OCI-LY3 (cell line): ENCODE results near the gene BNC2.

ENCODE experiments used
- H2AFZ ChIP-seq: fragments of 200-600, 300-600 bp; shearing (Covaris generic); 2 replicates; pipeline ENCODE4 v1.6.0; 2014; ENCODE audit warnings: antibody characterized with exemption, low read depth, low read length
- H3K27ac ChIP-seq: fragments of 200-600, 300-600 bp; sonication (generic); 2 replicates; pipeline ENCODE4 v1.5.1; 2014; ENCODE audit warnings: mild to moderate bottlenecking, low read length, moderate library complexity, mixed read lengths
- H3K27me3 ChIP-seq: fragments of 200-600, 300-600 bp; sonication (generic); 2 replicates; pipeline ENCODE4 v1.6.1; 2014; ENCODE audit warnings: low read depth, low read length, mixed read lengths
- H3K36me3 ChIP-seq: fragments of 200-600, 300-600 bp; sonication (generic); replicated peaks from 2 replicates; pipeline ENCODE3; 2014; ENCODE audit warnings: low read depth, low read length, mixed read lengths
- H3K4me1 ChIP-seq: fragments of 300-600, 200-600 bp; sonication (generic); 2 replicates; pipeline ENCODE4 v1.6.1; 2014; ENCODE audit warnings: low read length, mixed read lengths
- H3K4me2 ChIP-seq: fragments of 200-600, 300-600 bp; sonication (generic); 2 replicates; pipeline ENCODE4 v1.6.1; 2014; ENCODE audit warnings: low read length, mixed read lengths
- H3K4me3 ChIP-seq: fragments of 300-600, 200-600 bp; sonication (generic); 2 replicates; pipeline ENCODE4 v1.5.1; 2014; ENCODE audit warnings: antibody characterized with exemption, mild to moderate bottlenecking, low read length, moderate library complexity
- H3K79me2 ChIP-seq: fragments of 300-600, 200-600 bp; shearing (Covaris generic); 2 replicates; pipeline ENCODE4 v1.6.1; 2014; ENCODE audit warnings: mild to moderate bottlenecking, low read length, mixed read lengths
- H3K9ac ChIP-seq: fragments of 300-600, 200-600 bp; shearing (Covaris generic); 2 replicates; pipeline ENCODE4 v1.6.0; 2014; ENCODE audit warnings: mild to moderate bottlenecking, low read length, moderate library complexity
- H3K9me3 ChIP-seq: fragments of 200-600, 300-600 bp; shearing (Covaris generic); 2 replicates; pipeline ENCODE4 v1.6.1; 2014; ENCODE audit warnings: low read length, mixed read lengths; ENCODE audit not compliant: insufficient read depth
- H4K20me1 ChIP-seq: fragments of 200-600, 300-600 bp; sonication (generic); 2 replicates; pipeline ENCODE4 v1.6.1; 2016; ENCODE audit warnings: low read length, mixed read lengths; ENCODE audit not compliant: insufficient read depth
- CTCF ChIP-seq: fragments of 200-600, 300-600 bp; sonication (generic); IDR thresholded peaks from 2 replicates; pipeline ENCODE4 v1.5.1; 2014; ENCODE audit warnings: antibody characterized with exemption, low read length, low read depth
- EZH2phosphoT487 ChIP-seq: fragments of 200-600 bp; shearing (Covaris generic); IDR thresholded peaks from 2 replicates; pipeline ENCODE4 v1.6.1; 2018; ENCODE audit warnings: antibody characterized with exemption, mixed run types, low read depth

Gene BNC2

GRCh38 chr9:16898464-16898863 is 28.0 kb upstream of the BNC2 start:
- Histone ChIP-seq H4K20me1 (no peaks in the 10 kb centered on the region), H3K27ac (no peak overlapping the region), H3K4me2 (no peak overlapping the region), H3K27me3 (no peaks in the 10 kb centered on the region), H3K79me2 (no peaks in the 10 kb centered on the region), H3K4me3 (no peak overlapping the region), H3K9ac (no peak overlapping the region), H3K4me1 (no peaks in the 10 kb centered on the region), H2AFZ (no peak overlapping the region), H3K36me3 (no peaks in the 10 kb centered on the region), H3K9me3 (no peaks in the 10 kb centered on the region)
- TF ChIP-seq EZH2phosphoT487 (no peak), CTCF (no peak)

GRCh38 chr9:16888594-16888993 is 18.1 kb upstream of the BNC2 start:
- H3K27ac ChIP-seq, result no peak overlapping the region
- no peak overlapping the region for H2AFZ ChIP-seq
- no peaks in the 10 kb centered on the region for H3K36me3 ChIP-seq
- H3K9me3 ChIP-seq, result no peaks in the 10 kb centered on the region
- no peak overlapping the region for H3K9ac ChIP-seq
- no peaks in the 10 kb centered on the region for H3K4me1 ChIP-seq
- no peaks in the 10 kb centered on the region for H4K20me1 ChIP-seq
- H3K4me2 ChIP-seq, result no peak overlapping the region
- no peak overlapping the region for H3K4me3 ChIP-seq
- TF ChIP-seq CTCF (no peak), EZH2phosphoT487 (no peak)
- no peaks in the 10 kb centered on the region for H3K79me2 ChIP-seq
- no peaks in the 10 kb centered on the region for H3K27me3 ChIP-seq

DNA sequence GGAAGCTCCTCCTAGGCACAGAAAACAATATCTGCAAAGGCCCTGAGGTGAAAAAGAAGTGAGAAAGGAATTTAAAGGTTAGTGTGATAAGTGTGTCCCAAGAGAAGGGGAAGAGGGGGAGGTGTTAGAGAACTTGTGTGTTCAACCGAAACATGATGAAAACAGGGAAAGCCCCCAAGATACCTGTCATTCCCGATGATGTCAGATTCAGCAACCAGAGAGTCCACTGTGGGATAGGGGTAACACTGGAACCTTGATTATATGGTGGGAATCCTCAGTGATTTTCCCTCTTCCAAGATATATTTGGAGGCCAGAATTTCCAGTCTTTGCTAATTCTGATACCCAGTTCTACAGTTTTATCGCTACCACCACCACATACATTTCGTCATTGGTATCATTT is 15.5 kb upstream of the BNC2 start:
- Histone ChIP-seq H3K4me3 (no peak overlapping the region), H3K27me3 (no peaks in the 10 kb centered on the region), H3K27ac (no peak overlapping the region), H3K4me2 (no peak overlapping the region), H3K36me3 (no peaks in the 10 kb centered on the region), H3K9me3 (no peaks in the 10 kb centered on the region), H3K4me1 (no peaks in the 10 kb centered on the region), H3K9ac (no peak overlapping the region), H4K20me1 (no peaks in the 10 kb centered on the region), H2AFZ (no peak overlapping the region), H3K79me2 (no peaks in the 10 kb centered on the region)
- no peak for TF ChIP-seq CTCF
- TF ChIP-seq EZH2phosphoT487, result no peak

DNA sequence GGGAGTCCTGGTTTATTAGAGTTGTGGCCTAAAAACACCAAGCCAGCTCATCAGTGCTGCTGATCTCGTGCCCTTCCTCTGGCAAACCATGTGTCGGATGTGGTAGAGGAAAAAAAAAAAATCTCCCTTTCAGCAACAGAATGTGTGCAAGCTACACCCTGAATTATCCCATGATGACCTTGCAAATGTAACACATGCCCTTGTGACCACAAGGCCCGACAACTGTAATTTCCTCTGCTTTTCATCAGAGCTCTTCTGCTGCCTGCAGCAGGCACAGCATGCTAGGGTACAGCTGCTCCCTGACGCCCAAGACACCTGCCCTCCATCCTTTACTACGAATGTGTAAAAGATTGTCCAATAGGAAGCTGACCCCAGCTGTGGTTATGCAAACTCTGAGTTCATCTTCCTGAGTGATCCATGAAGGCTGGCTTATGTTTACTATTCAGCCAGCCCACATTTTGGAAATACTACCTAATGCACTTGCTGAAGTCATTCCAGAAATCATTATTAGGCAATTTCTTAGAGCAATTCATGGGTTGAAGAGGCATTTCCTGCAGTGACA is 14.6 kb upstream of the BNC2 start:
- H2AFZ ChIP-seq, result no peak overlapping the region
- H3K4me1 ChIP-seq, result no peaks in the 10 kb centered on the region
- H3K79me2 ChIP-seq, result no peaks in the 10 kb centered on the region
- H3K4me3 ChIP-seq, result no peak overlapping the region
- H3K27me3 ChIP-seq, result no peaks in the 10 kb centered on the region
- no peaks in the 10 kb centered on the region for H3K9me3 ChIP-seq
- no peak overlapping the region for H3K4me2 ChIP-seq
- TF ChIP-seq EZH2phosphoT487 (no peak), CTCF (no peak)
- H3K9ac ChIP-seq, result no peak overlapping the region
- no peaks in the 10 kb centered on the region for H4K20me1 ChIP-seq
- no peak overlapping the region for H3K27ac ChIP-seq
- H3K36me3 ChIP-seq, result no peaks in the 10 kb centered on the region
